ENCODE results near the gene ATG16L2.

DNA sequence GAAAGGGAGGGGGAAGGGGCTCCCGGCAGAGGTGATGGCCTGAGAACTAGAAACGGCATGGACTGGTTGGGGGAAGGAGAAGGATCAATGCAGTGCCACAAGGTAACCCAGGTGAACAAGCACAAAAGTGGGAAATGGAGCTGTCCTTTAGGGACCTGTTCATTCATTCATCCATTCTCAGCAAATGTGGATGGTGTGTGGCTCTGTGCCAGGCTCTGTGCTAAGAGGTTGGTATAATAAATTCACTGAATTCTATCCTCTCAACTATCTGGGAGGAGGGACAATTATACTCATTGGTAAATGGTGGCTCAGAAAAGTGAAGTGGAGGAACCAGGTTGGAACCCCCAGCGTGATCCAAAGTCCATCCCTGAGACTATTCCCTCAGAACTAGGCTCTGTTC lies 43.4 kb upstream of the ATG16L2 start:
- TF ChIP-seq EZH2 (IDR thresholded peaks at IDR 0.05; ENCODE audit: borderline replicate concordance, insufficient read depth, low read length, poor library complexity, severe bottlenecking) (no peak), RAD21 (conservative IDR thresholded peaks at IDR 0.05) (no peak), EP300 (conservative IDR thresholded peaks at IDR 0.05; ENCODE audit: poor library complexity, severe bottlenecking) (no peak)
- TF ChIP-seq, protein P1, sequence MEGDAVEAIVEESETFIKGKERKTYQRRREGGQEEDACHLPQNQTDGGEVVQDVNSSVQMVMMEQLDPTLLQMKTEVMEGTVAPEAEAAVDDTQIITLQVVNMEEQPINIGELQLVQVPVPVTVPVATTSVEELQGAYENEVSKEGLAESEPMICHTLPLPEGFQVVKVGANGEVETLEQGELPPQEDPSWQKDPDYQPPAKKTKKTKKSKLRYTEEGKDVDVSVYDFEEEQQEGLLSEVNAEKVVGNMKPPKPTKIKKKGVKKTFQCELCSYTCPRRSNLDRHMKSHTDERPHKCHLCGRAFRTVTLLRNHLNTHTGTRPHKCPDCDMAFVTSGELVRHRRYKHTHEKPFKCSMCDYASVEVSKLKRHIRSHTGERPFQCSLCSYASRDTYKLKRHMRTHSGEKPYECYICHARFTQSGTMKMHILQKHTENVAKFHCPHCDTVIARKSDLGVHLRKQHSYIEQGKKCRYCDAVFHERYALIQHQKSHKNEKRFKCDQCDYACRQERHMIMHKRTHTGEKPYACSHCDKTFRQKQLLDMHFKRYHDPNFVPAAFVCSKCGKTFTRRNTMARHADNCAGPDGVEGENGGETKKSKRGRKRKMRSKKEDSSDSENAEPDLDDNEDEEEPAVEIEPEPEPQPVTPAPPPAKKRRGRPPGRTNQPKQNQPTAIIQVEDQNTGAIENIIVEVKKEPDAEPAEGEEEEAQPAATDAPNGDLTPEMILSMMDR (IDR thresholded peaks at IDR 0.05; ENCODE audit: poor library complexity, severe bottlenecking), result no peak
- TF ChIP-seq, protein P2, sequence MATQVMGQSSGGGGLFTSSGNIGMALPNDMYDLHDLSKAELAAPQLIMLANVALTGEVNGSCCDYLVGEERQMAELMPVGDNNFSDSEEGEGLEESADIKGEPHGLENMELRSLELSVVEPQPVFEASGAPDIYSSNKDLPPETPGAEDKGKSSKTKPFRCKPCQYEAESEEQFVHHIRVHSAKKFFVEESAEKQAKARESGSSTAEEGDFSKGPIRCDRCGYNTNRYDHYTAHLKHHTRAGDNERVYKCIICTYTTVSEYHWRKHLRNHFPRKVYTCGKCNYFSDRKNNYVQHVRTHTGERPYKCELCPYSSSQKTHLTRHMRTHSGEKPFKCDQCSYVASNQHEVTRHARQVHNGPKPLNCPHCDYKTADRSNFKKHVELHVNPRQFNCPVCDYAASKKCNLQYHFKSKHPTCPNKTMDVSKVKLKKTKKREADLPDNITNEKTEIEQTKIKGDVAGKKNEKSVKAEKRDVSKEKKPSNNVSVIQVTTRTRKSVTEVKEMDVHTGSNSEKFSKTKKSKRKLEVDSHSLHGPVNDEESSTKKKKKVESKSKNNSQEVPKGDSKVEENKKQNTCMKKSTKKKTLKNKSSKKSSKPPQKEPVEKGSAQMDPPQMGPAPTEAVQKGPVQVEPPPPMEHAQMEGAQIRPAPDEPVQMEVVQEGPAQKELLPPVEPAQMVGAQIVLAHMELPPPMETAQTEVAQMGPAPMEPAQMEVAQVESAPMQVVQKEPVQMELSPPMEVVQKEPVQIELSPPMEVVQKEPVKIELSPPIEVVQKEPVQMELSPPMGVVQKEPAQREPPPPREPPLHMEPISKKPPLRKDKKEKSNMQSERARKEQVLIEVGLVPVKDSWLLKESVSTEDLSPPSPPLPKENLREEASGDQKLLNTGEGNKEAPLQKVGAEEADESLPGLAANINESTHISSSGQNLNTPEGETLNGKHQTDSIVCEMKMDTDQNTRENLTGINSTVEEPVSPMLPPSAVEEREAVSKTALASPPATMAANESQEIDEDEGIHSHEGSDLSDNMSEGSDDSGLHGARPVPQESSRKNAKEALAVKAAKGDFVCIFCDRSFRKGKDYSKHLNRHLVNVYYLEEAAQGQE (IDR thresholded peaks at IDR 0.05; ENCODE audit: borderline replicate concordance), result no peak
